Stimulated activated effector memory CD8-positive, alpha-beta T cell treated with anti-CD3 and anti-CD28 coated beads, Interleukin-12 subunit alpha, Interleukin-12 subunit beta, amount 100 ng/mL, for 72 hours (primary cell): ENCODE results near the gene COMMD7.

ENCODE experiments used
- ATAC-seq: fragments of 150-1000 bp; cut with Tn5 transposase; 2 replicates; pipeline ENCODE4 v1.10.0; 2021
- DNase-seq, 2 donors: peaks; one replicate each; pipeline ENCODE4 v3.0.0; 2021 to 2022; ENCODE audit warnings: low spot score in 2 of 2
- H3K27ac Mint-ChIP-seq: one replicate; pipeline ENCODE4 v1.8.0; 2022; ENCODE audit warnings: mild to moderate bottlenecking, mixed read lengths
- H3K36me3 Mint-ChIP-seq: one replicate; pipeline ENCODE4 v1.8.0; 2022; ENCODE audit warnings: mild to moderate bottlenecking, mixed read lengths
- H3K4me1 Mint-ChIP-seq: one replicate; pipeline ENCODE4 v1.8.0; 2022; ENCODE audit warnings: mixed read lengths
- H3K4me3 Mint-ChIP-seq: one replicate; pipeline ENCODE4 v1.8.0; 2022; ENCODE audit warnings: mild to moderate bottlenecking, mixed read lengths
- H3K9me3 Mint-ChIP-seq: one replicate; pipeline ENCODE4 v1.8.0; 2022; ENCODE audit warnings: mixed read lengths

Gene COMMD7

GRCh38 chr20:32743237-32744112, at the start of gene COMMD7:
TSS of gene COMMD7 (minus strand) at chr20:32743467. CDS start at chr20:32743391, 76 bp downstream.
- H3K36me3 Mint-ChIP-seq, result no peaks in the 10 kb centered on the region
- DNase-seq (peak; percentile 48 to 79), ATAC-seq (peak; percentile 88)
- H3K4me3 Mint-ChIP-seq, result peak within 1 kb of the TSS; percentile 95
- peaks cover 14% of the 10 kb centered on the region for H3K4me1 Mint-ChIP-seq
- H3K9me3 Mint-ChIP-seq, result no peaks in the 10 kb centered on the region
- peak within 1 kb of the TSS; percentile 98 for H3K27ac Mint-ChIP-seq

DNA sequence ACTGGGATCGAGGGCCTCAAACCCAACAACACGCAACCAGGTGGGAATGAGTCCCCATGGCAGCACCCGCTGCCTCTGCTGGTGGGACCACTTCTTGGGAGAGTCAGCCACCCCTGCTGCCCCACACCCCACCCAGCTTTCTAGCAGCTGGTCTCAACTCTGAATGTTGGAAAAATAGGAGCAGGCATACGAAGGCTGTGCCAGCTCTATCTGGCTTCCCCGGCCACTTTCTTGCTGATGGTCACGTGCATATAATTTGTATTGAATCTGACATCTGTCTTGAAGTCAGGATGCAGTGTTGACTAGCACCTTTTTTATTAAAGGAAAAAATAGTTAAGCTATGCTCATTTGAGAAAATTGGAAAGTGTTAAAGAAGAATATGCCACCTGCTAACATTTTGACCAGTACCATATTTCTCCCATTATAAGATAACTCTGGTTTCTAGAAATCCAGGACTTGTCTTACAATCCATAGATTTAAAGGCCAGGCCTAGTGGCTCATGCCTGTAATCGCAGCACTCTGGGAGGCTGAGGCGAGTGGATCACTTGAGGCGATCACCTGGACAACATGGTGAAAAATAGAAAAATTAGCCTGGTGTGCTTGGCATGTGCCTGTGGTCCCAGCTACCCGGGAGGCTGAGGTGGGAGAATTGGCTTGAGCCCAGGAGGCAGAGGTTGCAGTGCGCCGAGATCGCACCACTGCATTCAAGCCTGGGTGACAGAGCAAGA, 49.6 kb upstream of the COMMD7 start:
- Mint-ChIP-seq H3K4me1 (peaks cover 23% of the 10 kb centered on the region), H3K36me3 (no peaks in the 10 kb centered on the region), H3K27ac (no peak overlapping the region), H3K4me3 (no peak overlapping the region), H3K9me3 (no peaks in the 10 kb centered on the region)
- no peak for DNase-seq
- no peak for ATAC-seq

DNA sequence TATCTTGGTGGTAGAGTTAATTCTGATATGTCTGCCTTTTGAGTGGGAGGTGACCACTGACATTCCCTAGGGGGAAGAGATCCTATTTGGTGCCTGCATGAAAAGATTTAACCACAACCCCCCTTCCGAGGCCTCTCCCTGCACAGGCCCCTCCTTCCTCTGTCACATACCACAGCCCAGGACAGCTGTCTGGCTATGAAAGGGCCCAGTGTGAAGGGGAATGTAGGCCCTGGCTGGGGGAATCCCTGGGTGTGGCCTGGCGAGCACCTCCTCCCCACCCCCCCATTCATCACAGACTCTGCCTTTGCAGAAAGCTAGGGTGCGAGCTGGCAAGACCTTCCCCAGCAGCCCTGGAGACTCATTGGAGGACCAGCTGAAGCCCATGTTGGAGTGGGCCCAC, 49.0 kb upstream of the COMMD7 start:
- DNase-seq, result no peak
- peak overlapping the region; percentile 13 for H3K27ac Mint-ChIP-seq
- peak; percentile 65 for ATAC-seq
- no peak overlapping the region for H3K4me3 Mint-ChIP-seq
- no peaks in the 10 kb centered on the region for H3K9me3 Mint-ChIP-seq
- H3K36me3 Mint-ChIP-seq, result no peaks in the 10 kb centered on the region
- peaks cover 23% of the 10 kb centered on the region for H3K4me1 Mint-ChIP-seq

GRCh38 chr20:32790751-32791057, 47.4 kb upstream of the COMMD7 start:
- H3K4me3 Mint-ChIP-seq, result no peak overlapping the region
- DNase-seq, result no peak
- no peaks in the 10 kb centered on the region for H3K9me3 Mint-ChIP-seq
- no peaks in the 10 kb centered on the region for H3K36me3 Mint-ChIP-seq
- H3K27ac Mint-ChIP-seq, result no peak overlapping the region
- peaks cover 15% of the 10 kb centered on the region for H3K4me1 Mint-ChIP-seq
- no peak for ATAC-seq

DNA sequence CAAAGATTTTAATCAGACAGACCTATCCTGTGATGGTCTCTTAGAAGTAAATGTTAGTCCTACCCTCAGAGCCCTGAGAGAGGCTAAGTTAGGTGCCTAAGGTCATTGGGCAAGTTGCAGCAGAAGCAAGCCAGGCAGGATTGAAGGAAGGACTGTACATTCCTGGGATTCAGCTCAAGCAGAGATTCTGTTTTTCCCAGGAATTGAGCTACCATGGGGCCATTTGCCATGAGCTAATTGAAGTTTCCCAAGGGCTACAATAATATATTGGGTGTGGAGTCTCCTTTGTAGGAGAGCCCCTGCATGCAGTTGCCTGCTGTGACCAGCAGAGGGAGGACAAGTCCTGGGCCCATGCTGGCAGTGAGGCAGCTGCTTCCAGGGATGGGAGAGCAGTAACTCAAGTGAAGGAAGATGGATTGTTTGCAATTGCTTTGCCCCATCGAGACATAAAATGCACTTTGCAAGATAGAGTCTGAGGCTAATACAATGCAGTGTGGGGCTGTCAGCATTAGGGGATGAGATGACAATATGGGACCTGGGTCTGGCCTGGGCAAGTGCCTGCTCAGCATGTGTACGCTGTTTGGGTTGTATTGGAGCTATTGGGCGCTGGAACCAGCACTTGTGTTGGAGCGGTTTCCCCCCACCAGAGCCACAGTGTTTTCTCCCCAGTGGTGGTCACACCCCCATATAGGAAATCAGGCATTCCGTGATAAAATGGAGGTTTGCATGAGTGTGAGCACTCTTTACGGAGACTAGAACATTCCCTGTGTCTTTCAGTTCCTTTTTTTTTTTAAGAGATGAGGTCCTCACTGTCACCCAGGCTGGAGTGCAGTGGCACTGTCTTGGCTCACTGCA, 46.9 kb upstream of the COMMD7 start:
- no peak overlapping the region for H3K4me3 Mint-ChIP-seq
- peaks cover 15% of the 10 kb centered on the region for H3K4me1 Mint-ChIP-seq
- no peak overlapping the region for H3K27ac Mint-ChIP-seq
- peak; percentile 81 for ATAC-seq
- DNase-seq, result peak; percentile 63 to 78
- no peaks in the 10 kb centered on the region for H3K36me3 Mint-ChIP-seq
- no peaks in the 10 kb centered on the region for H3K9me3 Mint-ChIP-seq

DNA sequence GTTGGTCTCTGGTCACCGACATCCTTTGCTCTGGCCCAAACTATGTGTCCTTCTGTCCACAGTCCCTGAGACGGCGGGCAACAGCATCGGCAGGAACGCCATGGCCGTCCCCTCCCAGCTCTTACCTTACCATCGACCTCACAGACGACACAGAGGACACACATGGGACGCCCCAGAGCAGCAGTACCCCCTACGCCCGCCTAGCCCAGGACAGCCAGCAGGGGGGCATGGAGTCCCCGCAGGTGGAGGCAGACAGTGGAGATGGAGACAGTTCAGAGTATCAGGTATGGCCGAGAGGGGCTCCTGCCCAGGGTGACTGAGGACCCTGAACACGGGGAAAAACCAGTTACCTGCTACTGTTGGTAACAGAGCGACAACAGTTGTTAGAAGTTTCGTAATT, 43.9 kb upstream of the COMMD7 start:
- H3K36me3 Mint-ChIP-seq, result no peaks in the 10 kb centered on the region
- no peak overlapping the region for H3K27ac Mint-ChIP-seq
- H3K4me1 Mint-ChIP-seq, result peaks cover 5% of the 10 kb centered on the region
- ATAC-seq (no peak), DNase-seq (no peak)
- H3K9me3 Mint-ChIP-seq, result no peaks in the 10 kb centered on the region
- H3K4me3 Mint-ChIP-seq, result no peak overlapping the region

GRCh38 chr20:32786059-32786760, 42.9 kb upstream of the COMMD7 start:
- no peaks in the 10 kb centered on the region for H3K9me3 Mint-ChIP-seq
- ATAC-seq, result no peak
- DNase-seq, result no peak
- peaks cover 5% of the 10 kb centered on the region for H3K4me1 Mint-ChIP-seq
- no peak overlapping the region for H3K4me3 Mint-ChIP-seq
- H3K36me3 Mint-ChIP-seq, result no peaks in the 10 kb centered on the region
- H3K27ac Mint-ChIP-seq, result no peak overlapping the region

- DNase-seq (no peak), ATAC-seq (no peak)
- Mint-ChIP-seq H3K9me3 (no peaks in the 10 kb centered on the region), H3K4me1 (no peaks in the 10 kb centered on the region), H3K36me3 (no peaks in the 10 kb centered on the region), H3K4me3 (no peak overlapping the region), H3K27ac (no peak overlapping the region)
Measured at GRCh38 chr20:32784369-32785080, 41.3 kb upstream of the COMMD7 start.

DNA sequence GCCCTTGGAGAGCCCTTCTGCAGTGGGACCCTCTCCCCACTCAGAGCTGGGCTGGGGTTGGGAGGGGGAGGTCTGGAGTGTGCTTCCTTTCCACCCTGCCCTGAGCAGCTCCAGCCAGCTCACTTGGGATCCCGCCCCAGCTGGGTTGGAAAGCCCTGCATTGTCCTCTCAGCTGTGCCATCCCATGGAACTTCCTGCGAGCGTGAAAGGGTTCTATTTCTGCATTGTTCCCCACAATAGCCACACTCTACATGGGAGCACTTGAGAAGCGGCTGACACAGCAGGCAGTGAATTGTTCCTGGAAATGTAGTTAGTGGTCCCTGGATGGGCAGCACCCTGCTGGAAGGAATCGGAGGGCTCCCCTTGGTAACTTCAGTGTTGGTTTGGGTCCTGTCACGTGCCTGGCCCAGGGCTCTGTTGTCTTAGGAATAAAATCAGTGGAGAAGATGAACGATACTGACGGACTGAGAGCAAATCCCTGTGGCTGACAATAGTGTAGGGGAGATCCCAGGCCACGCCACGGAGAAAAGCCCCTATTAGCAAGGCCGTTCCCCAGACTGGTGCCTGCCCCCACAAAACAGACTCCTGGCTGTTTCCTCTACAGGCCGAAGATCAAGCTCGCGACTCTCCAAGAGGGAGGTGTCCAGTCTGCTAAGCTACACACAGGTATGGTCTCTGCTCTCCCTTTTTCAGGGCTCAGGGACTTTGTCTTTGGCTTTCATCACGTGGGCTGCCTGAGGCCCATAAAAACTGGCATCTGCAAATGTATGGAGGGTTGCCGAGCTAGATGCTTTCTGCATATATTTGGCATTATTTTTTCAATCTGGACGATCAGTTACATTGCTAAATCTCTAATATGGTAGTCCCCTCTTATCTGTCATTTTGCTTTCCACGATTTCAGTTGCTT, 37.7 kb upstream of the COMMD7 start:
- no peak for ATAC-seq
- Mint-ChIP-seq H3K27ac (no peak overlapping the region), H3K9me3 (no peaks in the 10 kb centered on the region), H3K4me1 (peaks cover 13% of the 10 kb centered on the region), H3K36me3 (no peaks in the 10 kb centered on the region), H3K4me3 (no peak overlapping the region)
- no peak for DNase-seq

GRCh38 chr20:32780278-32780677, 37.0 kb upstream of the COMMD7 start:
- Mint-ChIP-seq H3K4me1 (peaks cover 13% of the 10 kb centered on the region), H3K4me3 (no peak overlapping the region), H3K36me3 (no peaks in the 10 kb centered on the region), H3K27ac (no peak overlapping the region), H3K9me3 (no peaks in the 10 kb centered on the region)
- ATAC-seq (no peak), DNase-seq (no peak)

- no peak overlapping the region for H3K4me3 Mint-ChIP-seq
- H3K4me1 Mint-ChIP-seq, result peaks cover 13% of the 10 kb centered on the region
- H3K36me3 Mint-ChIP-seq, result no peaks in the 10 kb centered on the region
- ATAC-seq (no peak), DNase-seq (no peak)
- no peak overlapping the region for H3K27ac Mint-ChIP-seq
- H3K9me3 Mint-ChIP-seq, result no peaks in the 10 kb centered on the region
Measured at GRCh38 chr20:32779500-32780211, 36.4 kb upstream of the COMMD7 start.

- ATAC-seq (no peak), DNase-seq (no peak)
- Mint-ChIP-seq H3K36me3 (no peaks in the 10 kb centered on the region), H3K4me3 (no peak overlapping the region), H3K9me3 (no peaks in the 10 kb centered on the region), H3K27ac (no peak overlapping the region), H3K4me1 (peaks cover 13% of the 10 kb centered on the region)
Measured at GRCh38 chr20:32777177-32777956, 34.1 kb upstream of the COMMD7 start.
